Choroid plexus epithelial cell (primary cell): Measurements from ENCODE around the gene NIT1.

Experiments used
- DNase-seq: peaks from one replicate; pipeline ENCODE4 v3.0.0-alpha.2; 2010; ENCODE audit warnings: low read depth
- H3K4me3 ChIP-seq: 2 replicates; pipeline ENCODE4 v1.5.1; 2011; ENCODE audit warnings: low read depth, mild to moderate bottlenecking, control low read depth, low read length, moderate library complexity
- CTCF ChIP-seq: conservative IDR thresholded peaks from 2 replicates; pipeline ENCODE4 v1.5.1; 2011; ENCODE audit warnings: low read depth, mild to moderate bottlenecking, control low read depth, inconsistent platforms, low read length, moderate library complexity

Gene NIT1

DNA sequence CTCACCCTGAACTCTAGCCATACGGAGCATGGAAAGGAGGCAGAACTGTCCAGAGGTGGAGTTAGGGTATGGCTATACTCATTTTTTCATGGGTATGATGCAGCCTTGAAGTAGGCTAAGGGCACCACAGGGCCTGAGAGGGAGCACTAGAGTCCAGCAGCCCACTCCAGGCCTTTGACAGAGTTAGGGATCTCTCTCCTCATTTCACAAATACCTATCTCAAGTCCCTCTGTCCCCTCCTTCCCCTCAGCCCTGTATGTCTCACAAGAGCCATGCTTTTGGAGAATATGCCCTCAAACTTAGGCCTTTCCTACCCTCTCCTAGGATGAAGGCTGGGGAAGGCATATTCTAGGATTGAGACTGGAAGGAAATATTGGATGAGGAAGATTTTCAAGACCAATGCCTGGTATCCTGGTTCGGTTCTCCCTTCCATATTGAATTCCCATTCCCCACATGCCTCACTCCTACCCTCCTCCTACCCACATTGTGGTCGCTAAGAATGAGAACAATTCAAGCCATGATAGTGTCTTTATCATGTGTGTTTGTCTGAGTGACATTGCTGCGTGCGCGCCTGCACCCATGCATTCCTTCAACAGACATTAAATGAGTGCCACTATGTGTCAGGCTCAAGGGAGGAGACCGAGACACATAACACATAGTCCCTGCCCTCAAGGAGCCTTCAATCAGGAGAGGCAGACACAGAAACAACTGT, 26.0 kb upstream of the NIT1 start:
- DNase-seq = no peak
- H3K4me3 ChIP-seq = no peak overlapping the region
- no peak for TF ChIP-seq CTCF

DNA sequence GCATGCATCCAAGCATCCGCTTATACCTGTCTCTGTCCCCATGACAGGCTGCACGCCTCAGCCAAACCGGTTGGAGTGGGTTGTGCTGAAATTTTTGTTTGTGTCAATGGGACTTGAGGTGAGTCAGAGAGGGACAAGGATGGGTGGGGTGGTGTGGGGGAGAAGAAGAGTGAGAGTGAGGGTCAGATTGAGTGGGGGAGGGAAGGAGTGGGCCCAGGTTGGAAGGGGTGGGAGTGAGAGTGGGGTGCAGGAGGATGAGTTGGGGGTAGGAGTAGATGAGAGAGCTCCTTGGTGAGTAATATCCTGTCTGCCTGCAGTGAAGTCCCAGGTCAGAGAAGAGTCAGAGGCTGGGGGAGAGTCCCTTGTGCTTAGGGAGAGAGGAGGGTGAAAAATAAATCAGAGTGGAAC, 25.3 kb upstream of the NIT1 start:
- no peak overlapping the region for H3K4me3 ChIP-seq
- no peak for DNase-seq
- no peak for TF ChIP-seq CTCF

GRCh38 chr1:161094481-161094880, 23.4 kb upstream of the NIT1 start:
- DNase-seq = no peak
- no peak for TF ChIP-seq CTCF
- H3K4me3 ChIP-seq = no peak overlapping the region

- no peak for TF ChIP-seq CTCF
- no peak overlapping the region for H3K4me3 ChIP-seq
- DNase-seq = no peak
Observed at GRCh38 chr1:161095230-161095629, 22.7 kb upstream of the NIT1 start.

DNA sequence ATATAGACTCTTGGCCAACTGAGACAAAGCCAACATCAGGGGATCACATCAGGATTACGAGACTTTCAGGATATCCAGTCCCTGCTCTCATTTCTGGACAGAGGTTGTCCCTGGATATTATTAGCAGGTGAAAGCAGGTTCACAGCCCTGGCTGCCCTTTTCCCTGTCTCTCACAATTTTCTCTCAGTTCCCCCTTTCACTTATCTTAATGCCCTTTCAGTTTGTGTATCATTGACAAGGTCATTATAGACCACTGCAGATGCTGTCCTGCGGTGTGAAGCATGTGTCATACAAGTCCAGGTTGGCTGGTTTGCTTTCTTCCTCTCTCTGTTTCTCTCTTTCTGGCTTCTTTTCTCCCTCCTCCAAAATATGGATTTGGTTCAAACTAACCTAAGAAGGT, 21.9 kb upstream of the NIT1 start:
- DNase-seq = no peak
- TF ChIP-seq CTCF = no peak
- H3K4me3 ChIP-seq = no peak overlapping the region

- DNase-seq = peak; percentile 69
- no peak for TF ChIP-seq CTCF
- no peak overlapping the region for H3K4me3 ChIP-seq
Observed at GRCh38 chr1:161096530-161096929, 21.4 kb upstream of the NIT1 start.
